Measurements from ENCODE around the gene CCT7.

The CCT7 gene

DNA sequence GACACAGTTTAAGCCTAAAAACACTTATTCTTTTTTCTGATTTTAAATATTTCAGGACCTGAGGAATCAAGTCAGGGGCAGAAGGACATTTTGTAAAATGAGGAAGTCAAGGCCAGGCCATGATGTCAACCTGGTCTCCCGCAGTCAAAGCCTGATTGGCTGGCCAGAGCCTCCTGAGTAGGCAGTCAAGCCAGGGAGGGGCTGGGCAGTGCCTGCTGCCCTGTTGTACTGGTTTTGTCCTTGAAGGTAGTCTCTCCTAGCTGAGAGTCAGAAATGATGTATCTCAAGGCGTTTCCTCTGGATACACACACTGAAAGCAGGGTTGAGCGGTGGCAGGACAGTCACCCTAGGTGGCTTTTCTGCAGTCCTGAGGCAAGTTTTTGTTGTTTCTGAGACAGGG is 19.8 kb downstream of the CCT7 start:
- TF ChIP-seq, protein P1, sequence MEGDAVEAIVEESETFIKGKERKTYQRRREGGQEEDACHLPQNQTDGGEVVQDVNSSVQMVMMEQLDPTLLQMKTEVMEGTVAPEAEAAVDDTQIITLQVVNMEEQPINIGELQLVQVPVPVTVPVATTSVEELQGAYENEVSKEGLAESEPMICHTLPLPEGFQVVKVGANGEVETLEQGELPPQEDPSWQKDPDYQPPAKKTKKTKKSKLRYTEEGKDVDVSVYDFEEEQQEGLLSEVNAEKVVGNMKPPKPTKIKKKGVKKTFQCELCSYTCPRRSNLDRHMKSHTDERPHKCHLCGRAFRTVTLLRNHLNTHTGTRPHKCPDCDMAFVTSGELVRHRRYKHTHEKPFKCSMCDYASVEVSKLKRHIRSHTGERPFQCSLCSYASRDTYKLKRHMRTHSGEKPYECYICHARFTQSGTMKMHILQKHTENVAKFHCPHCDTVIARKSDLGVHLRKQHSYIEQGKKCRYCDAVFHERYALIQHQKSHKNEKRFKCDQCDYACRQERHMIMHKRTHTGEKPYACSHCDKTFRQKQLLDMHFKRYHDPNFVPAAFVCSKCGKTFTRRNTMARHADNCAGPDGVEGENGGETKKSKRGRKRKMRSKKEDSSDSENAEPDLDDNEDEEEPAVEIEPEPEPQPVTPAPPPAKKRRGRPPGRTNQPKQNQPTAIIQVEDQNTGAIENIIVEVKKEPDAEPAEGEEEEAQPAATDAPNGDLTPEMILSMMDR (IDR thresholded peaks at IDR 0.05; ENCODE audit: extremely low read depth, insufficient read depth, missing control alignments) = no peak
- no peak for DNase-seq (ENCODE audit: low spot score)
- in situ Hi-C loops (cut with MboI; ENCODE audit: low pct_unique_long_range_greater_than_20kb, low sequenced_read_pairs, unreplicated experiment) = no loop called here

DNA sequence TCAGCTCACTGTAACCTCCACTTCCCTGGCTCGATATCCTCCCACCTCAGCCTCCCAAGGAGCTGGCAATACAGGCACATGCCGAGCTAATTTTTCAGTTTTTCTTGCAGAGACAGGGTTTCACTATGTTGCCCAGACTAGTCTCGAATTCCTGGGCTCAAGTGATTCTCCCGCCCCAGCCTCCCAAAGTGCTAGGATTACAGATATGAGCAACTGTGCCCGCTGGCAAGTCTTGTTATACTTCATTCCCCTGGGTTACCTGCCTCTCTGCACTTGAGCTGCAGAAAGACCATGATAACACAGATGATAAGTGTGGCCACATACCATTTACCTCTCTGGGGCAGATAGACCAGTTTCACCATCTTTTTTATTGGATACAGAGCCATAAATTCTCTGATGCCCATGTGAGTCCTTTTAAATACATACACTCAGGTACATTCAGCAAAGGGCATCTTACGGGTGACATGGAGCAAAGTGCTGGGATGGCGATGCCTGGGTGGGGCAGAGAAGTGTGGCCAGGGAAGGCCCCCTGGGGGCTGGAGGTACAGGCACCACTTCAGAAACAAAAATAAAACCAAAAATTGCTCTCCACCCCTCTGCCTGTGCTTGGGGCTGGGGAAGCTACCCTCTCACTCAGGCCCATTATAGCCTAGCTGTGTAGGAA is 20.4 kb downstream of the CCT7 start:
- DNase-seq (ENCODE audit: low spot score) = no peak
- in situ Hi-C loops (cut with MboI; ENCODE audit: low pct_unique_long_range_greater_than_20kb, low sequenced_read_pairs, unreplicated experiment) = no loop called here
- TF ChIP-seq, protein P1 (IDR thresholded peaks at IDR 0.05; ENCODE audit: extremely low read depth, insufficient read depth, missing control alignments) = no peak

DNA sequence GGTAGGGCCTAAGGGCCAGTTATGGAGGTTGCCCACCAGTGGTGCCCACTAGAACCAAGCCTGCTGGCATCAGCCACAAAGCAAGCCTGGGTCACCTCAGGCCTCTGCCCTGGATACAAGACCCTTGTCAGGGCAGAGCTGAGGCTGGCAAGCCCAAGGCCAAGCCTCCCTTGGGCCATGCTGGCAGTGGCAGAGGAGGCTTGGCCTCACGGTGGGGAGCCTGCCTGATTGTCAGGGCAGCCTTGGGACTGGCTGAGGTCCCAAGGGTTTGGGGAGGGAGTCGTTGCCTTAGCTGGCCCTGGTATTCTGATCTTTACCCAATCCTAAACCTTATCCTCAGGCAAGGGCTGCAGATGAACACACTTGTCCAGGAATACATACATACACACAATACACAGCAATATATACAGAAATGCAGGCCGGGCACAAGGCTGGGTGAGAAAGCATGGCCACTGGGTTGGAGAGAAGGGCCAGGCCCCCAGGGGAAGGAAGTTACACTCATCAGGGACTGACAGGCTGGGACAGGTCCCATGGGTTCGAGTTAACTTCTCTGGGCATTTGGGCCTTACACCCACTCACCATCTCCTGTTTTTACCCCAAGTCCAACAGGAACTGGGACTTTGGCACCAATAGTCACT is 21.0 kb downstream of the CCT7 start:
- in situ Hi-C loops (cut with MboI; ENCODE audit: low pct_unique_long_range_greater_than_20kb, low sequenced_read_pairs, unreplicated experiment) = no loop called here
- TF ChIP-seq, protein P1 (IDR thresholded peaks at IDR 0.05; ENCODE audit: extremely low read depth, insufficient read depth, missing control alignments) = no peak
- no peak for DNase-seq (ENCODE audit: low spot score)

GRCh38 chr2:73255907-73256617 is 22.0 kb downstream of the CCT7 start:
- peak; percentile 13 for DNase-seq (ENCODE audit: low spot score)
- TF ChIP-seq, protein P1 (IDR thresholded peaks at IDR 0.05; ENCODE audit: extremely low read depth, insufficient read depth, missing control alignments) = no peak
- in situ Hi-C loops (cut with MboI; ENCODE audit: low pct_unique_long_range_greater_than_20kb, low sequenced_read_pairs, unreplicated experiment) = no loop called here

DNA sequence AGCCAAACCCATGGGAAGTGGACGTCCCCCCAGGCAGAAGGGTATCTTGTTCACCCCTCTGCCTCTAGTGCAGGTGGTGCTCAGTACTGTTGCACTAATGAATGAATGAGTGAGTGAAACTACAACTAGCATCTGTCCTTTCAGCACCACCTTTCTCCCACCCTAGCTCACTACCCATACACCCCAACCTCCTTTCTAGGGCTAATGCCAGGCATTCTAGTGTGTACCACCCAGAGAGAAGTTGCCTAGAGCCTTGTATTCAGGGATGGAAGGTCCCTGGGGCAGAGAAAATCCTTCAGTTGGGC is 22.5 kb downstream of the CCT7 start:
- TF ChIP-seq, protein P1 (IDR thresholded peaks at IDR 0.05; ENCODE audit: extremely low read depth, insufficient read depth, missing control alignments) = no peak
- in situ Hi-C loops (cut with MboI; ENCODE audit: low pct_unique_long_range_greater_than_20kb, low sequenced_read_pairs, unreplicated experiment) = no loop called here
- no peak for DNase-seq (ENCODE audit: low spot score)

DNA sequence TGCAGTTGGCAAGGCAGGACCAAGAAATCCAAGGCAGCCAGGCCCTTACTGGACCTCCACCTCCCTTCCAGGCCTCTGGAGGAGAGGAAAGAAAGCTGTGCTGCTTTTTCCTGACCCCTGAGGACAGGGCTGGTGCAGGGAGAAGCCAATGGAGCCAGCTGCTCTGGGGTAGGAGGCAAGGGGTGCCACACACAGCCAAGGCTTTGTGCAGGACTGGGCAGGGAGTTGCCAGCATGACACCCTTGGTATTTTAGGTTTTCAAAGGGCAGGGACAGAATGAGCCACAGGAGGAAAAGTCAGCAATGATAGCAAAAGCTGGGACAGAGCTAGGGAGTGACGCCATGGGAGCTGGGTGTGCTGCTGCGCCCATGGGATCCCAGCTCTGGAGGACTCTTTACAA is 22.9 kb downstream of the CCT7 start:
- TF ChIP-seq, protein P1 (IDR thresholded peaks at IDR 0.05; ENCODE audit: extremely low read depth, insufficient read depth, missing control alignments) = no peak
- DNase-seq (ENCODE audit: low spot score) = no peak
- in situ Hi-C loops (cut with MboI; ENCODE audit: low pct_unique_long_range_greater_than_20kb, low sequenced_read_pairs, unreplicated experiment) = no loop called here
